ENCODE data around the gene GPR55.

GPR55 gene

GRCh38 chr2:230955163-230955737, 30.2 kb upstream of the GPR55 start:
- Histone ChIP-seq H3F3A (ENCODE audit: insufficient read depth, low read length) (peaks cover 18% of the 10 kb centered on the region), H3K36me3 (replicated peaks; ENCODE audit: insufficient read depth, low read length) (no peaks in the 10 kb centered on the region), H3K27me3 (replicated peaks; ENCODE audit: insufficient read depth, low read length) (no peaks in the 10 kb centered on the region), H2AFZ (ENCODE audit: low read length) (no peak overlapping the region), H3K79me2 (ENCODE audit: low read length) (no peaks in the 10 kb centered on the region), H3K4me2 (ENCODE audit: low read depth, low read length) (no peak overlapping the region), H3K9me2 (replicated peaks; ENCODE audit: insufficient read depth, low read length) (no peaks in the 10 kb centered on the region), H3K4me1 (ENCODE audit: low read length) (0 out of 2 replicates have a peak, but pooled peaks cover 3% of the 10 kb centered on the region), H3K27ac (ENCODE audit: low read length) (no peak overlapping the region), H3K4me3 (ENCODE audit: low read length) (no peak overlapping the region), H4K20me1 (ENCODE audit: insufficient read depth, low read length) (no peaks in the 10 kb centered on the region), H3K9ac (ENCODE audit: low read length) (no peak overlapping the region), H3K9me3 (replicated peaks; ENCODE audit: insufficient read depth, low read length) (no peaks in the 10 kb centered on the region)
- DNase-seq = no peak
- TF ChIP-seq EZH2phosphoT487 (IDR thresholded peaks at IDR 0.05; ENCODE audit: low read length) = no peak
- TF ChIP-seq CTCF (IDR thresholded peaks at IDR 0.05; ENCODE audit: low read length) = no peak
- no peak for TF ChIP-seq EZH2 (optimal IDR thresholded peaks at IDR 0.05; ENCODE audit: low read depth, low read length)

GRCh38 chr2:230954746-230955145, 29.7 kb upstream of the GPR55 start:
- H3K9me2 ChIP-seq (replicated peaks; ENCODE audit: insufficient read depth, low read length) = no peaks in the 10 kb centered on the region
- H3K4me1 ChIP-seq (ENCODE audit: low read length) = 0 out of 2 replicates have a peak, but pooled peaks cover 3% of the 10 kb centered on the region
- no peak for DNase-seq
- H3K27me3 ChIP-seq (replicated peaks; ENCODE audit: insufficient read depth, low read length) = no peaks in the 10 kb centered on the region
- peaks cover 18% of the 10 kb centered on the region for H3F3A ChIP-seq (ENCODE audit: insufficient read depth, low read length)
- no peaks in the 10 kb centered on the region for H3K9me3 ChIP-seq (replicated peaks; ENCODE audit: insufficient read depth, low read length)
- no peak overlapping the region for H3K4me3 ChIP-seq (ENCODE audit: low read length)
- no peak overlapping the region for H2AFZ ChIP-seq (ENCODE audit: low read length)
- H3K9ac ChIP-seq (ENCODE audit: low read length) = no peak overlapping the region
- no peak overlapping the region for H3K4me2 ChIP-seq (ENCODE audit: low read depth, low read length)
- no peaks in the 10 kb centered on the region for H4K20me1 ChIP-seq (ENCODE audit: insufficient read depth, low read length)
- H3K36me3 ChIP-seq (replicated peaks; ENCODE audit: insufficient read depth, low read length) = no peaks in the 10 kb centered on the region
- H3K79me2 ChIP-seq (ENCODE audit: low read length) = no peaks in the 10 kb centered on the region
- no peak for TF ChIP-seq EZH2phosphoT487 (IDR thresholded peaks at IDR 0.05; ENCODE audit: low read length)
- TF ChIP-seq CTCF (IDR thresholded peaks at IDR 0.05; ENCODE audit: low read length) = no peak
- TF ChIP-seq EZH2 (optimal IDR thresholded peaks at IDR 0.05; ENCODE audit: low read depth, low read length) = no peak
- no peak overlapping the region for H3K27ac ChIP-seq (ENCODE audit: low read length)

- no peak overlapping the region for H3K9ac ChIP-seq (ENCODE audit: low read length)
- DNase-seq = no peak
- no peaks in the 10 kb centered on the region for H3K9me3 ChIP-seq (replicated peaks; ENCODE audit: insufficient read depth, low read length)
- H3K27me3 ChIP-seq (replicated peaks; ENCODE audit: insufficient read depth, low read length) = no peaks in the 10 kb centered on the region
- no peak overlapping the region for H2AFZ ChIP-seq (ENCODE audit: low read length)
- H3K79me2 ChIP-seq (ENCODE audit: low read length) = no peaks in the 10 kb centered on the region
- H3K4me2 ChIP-seq (ENCODE audit: low read depth, low read length) = no peak overlapping the region
- peaks cover 18% of the 10 kb centered on the region for H3F3A ChIP-seq (ENCODE audit: insufficient read depth, low read length)
- no peaks in the 10 kb centered on the region for H3K9me2 ChIP-seq (replicated peaks; ENCODE audit: insufficient read depth, low read length)
- no peaks in the 10 kb centered on the region for H4K20me1 ChIP-seq (ENCODE audit: insufficient read depth, low read length)
- no peak overlapping the region for H3K27ac ChIP-seq (ENCODE audit: low read length)
- TF ChIP-seq EZH2phosphoT487 (IDR thresholded peaks at IDR 0.05; ENCODE audit: low read length) (no peak), EZH2 (optimal IDR thresholded peaks at IDR 0.05; ENCODE audit: low read depth, low read length) (no peak), CTCF (IDR thresholded peaks at IDR 0.05; ENCODE audit: low read length) (no peak)
- H3K36me3 ChIP-seq (replicated peaks; ENCODE audit: insufficient read depth, low read length) = no peaks in the 10 kb centered on the region
- no peak overlapping the region for H3K4me3 ChIP-seq (ENCODE audit: low read length)
- 0 out of 2 replicates have a peak, but pooled peaks cover 3% of the 10 kb centered on the region for H3K4me1 ChIP-seq (ENCODE audit: low read length)
Observed at GRCh38 chr2:230953845-230954244, 28.8 kb upstream of the GPR55 start.
